ENCODE measurements around the gene CHRDL1.

CHRDL1 gene

DNA sequence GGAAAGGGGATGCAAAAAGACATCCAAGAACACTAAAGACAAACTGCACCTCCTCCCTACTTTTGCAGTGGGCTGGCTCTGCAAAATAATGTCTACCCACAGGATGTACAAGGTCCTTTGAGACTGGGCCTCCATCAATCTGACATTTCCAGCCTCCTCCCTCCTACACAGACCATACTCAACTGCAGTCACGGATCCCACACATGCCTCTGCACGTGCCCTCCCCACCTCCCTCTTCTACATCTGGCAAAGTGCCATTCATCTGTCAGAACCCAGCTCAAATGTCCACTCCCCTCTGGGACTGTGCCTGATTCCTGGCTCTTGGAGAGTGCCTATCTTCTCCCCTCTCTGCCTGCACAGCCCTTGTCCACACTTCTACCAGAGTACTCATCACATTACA is 50.3 kb downstream of the CHRDL1 start:
- no peak overlapping the region for H3K4me3 ChIP-seq (ENCODE audit: low read depth, low read length)
- no peak for TF ChIP-seq CTCF (IDR thresholded peaks at IDR 0.05; ENCODE audit: borderline replicate concordance, insufficient read depth, low read depth, low read length)

GRCh38 chrX:110743679-110744340 is 51.8 kb downstream of the CHRDL1 start:
- no peak for TF ChIP-seq CTCF (IDR thresholded peaks at IDR 0.05; ENCODE audit: borderline replicate concordance, insufficient read depth, low read depth, low read length)
- H3K4me3 ChIP-seq (ENCODE audit: low read depth, low read length) = no peak overlapping the region

- TF ChIP-seq CTCF (IDR thresholded peaks at IDR 0.05; ENCODE audit: borderline replicate concordance, insufficient read depth, low read depth, low read length) = no peak
- H3K4me3 ChIP-seq (ENCODE audit: low read depth, low read length) = no peak overlapping the region
Measured at GRCh38 chrX:110741213-110741796, 54.3 kb downstream of the CHRDL1 start.

DNA sequence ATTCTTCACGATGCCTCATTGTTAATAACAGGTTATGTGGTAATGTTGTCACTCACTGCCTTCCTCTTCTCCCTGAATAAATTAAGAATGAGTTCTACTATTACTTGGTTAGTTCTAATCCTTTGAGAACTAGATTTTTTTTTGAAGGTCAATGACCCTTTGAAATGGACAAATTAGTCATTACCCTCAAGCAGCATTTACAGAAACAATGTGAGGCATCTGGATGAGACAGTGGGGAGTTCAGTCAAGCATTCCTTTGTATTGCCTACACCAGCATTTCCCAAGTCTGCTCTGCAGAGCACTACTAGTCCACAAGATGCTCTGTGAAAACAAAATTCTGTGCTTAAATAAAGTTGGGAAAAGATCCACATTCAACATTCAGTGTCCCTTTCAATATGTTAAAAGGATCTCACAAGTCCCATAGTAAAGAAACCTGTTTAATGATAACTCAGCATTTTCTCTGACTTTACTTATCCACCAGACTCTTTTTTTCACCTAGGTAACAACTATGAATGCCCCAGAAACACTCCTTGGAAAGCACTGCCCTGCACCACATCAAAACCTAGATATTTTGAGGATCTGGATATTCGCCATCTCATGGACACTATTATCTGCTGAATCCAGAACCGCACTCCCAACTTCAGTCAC is 60.6 kb downstream of the CHRDL1 start:
- no peak for TF ChIP-seq CTCF (IDR thresholded peaks at IDR 0.05; ENCODE audit: borderline replicate concordance, insufficient read depth, low read depth, low read length)
- no peak overlapping the region for H3K4me3 ChIP-seq (ENCODE audit: low read depth, low read length)

- no peak for TF ChIP-seq CTCF (IDR thresholded peaks at IDR 0.05; ENCODE audit: borderline replicate concordance, insufficient read depth, low read depth, low read length)
Measured at GRCh38 chrX:110734271-110734670, 61.3 kb downstream of the CHRDL1 start.

DNA sequence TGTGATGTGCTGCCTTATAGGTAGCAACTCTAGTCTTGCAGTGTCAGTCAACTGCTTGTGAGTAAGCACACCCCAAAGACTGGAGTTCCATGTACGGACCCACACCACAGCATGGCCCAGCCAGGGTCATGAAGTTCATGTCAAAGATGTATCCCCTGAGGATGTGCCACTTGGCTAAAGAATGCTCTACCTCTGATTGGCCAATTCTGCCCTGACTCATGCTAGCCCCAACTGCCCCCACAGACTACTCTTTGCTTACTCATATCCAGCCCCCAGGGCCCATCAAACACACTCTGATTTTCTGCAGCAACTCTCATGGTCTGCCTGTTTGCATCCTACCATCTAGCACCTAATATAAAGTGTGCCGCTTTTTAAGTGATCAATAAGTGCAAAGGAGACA is 62.5 kb downstream of the CHRDL1 start:
- TF ChIP-seq CTCF (IDR thresholded peaks at IDR 0.05; ENCODE audit: borderline replicate concordance, insufficient read depth, low read depth, low read length) = no peak

More at GRCh38 chrX:110734271-110734670, 61.3 kb downstream of the CHRDL1 start:
- no peak overlapping the region for H3K4me3 ChIP-seq (ENCODE audit: low read depth, low read length)

GRCh38 chrX:110732266-110732665 is 63.4 kb downstream of the CHRDL1 start:
- H3K4me3 ChIP-seq (ENCODE audit: low read depth, low read length) = no peak overlapping the region
- TF ChIP-seq CTCF (IDR thresholded peaks at IDR 0.05; ENCODE audit: borderline replicate concordance, insufficient read depth, low read depth, low read length) = no peak

More for the DNA sequence above, 62.5 kb downstream of the CHRDL1 start:
- H3K4me3 ChIP-seq (ENCODE audit: low read depth, low read length) = no peak overlapping the region
